DND-41 (cell line): Measurements from ENCODE around the gene EPB41.
"Not testable (repeated sequence)": the region's sequence is repeated elsewhere in the genome, so short reads cannot be mapped to it uniquely, and the experiment has no call there.

Experiments used
- ATAC-seq: fragments of 200-7000 bp; cut with Tn5 transposase; 3 replicates; pipeline ENCODE4 v1.9.1; 2021; ENCODE audit warnings: low read depth; ENCODE audit not compliant: insufficient read depth
- DNase-seq: peaks from one replicate; pipeline ENCODE4 v3.0.0-alpha.2; 2020
- H2AFZ ChIP-seq: 2 replicates; pipeline ENCODE4 v1.6.0; 2012; ENCODE audit warnings: low read depth, low read length
- H3K27ac ChIP-seq: 2 replicates; pipeline ENCODE4 v1.5.1; 2012; ENCODE audit warnings: low read length, inconsistent platforms
- H3K27me3 ChIP-seq: fragments of 200-600 bp; sonication (generic); 2 replicates; pipeline ENCODE4 v1.6.0; 2012; ENCODE audit warnings: low read length, mild to moderate bottlenecking, inconsistent platforms; ENCODE audit not compliant: insufficient read depth, poor library complexity
- H3K36me3 ChIP-seq: 2 replicates; pipeline ENCODE4 v1.5.1; 2012; ENCODE audit warnings: low read length, inconsistent platforms; ENCODE audit not compliant: insufficient read depth
- H3K4me1 ChIP-seq: 2 replicates; pipeline ENCODE4 v1.5.1; 2012; ENCODE audit warnings: mild to moderate bottlenecking, low read length; ENCODE audit not compliant: insufficient read depth
- H3K4me2 ChIP-seq: 2 replicates; pipeline ENCODE4 v1.6.0; 2012; ENCODE audit warnings: mild to moderate bottlenecking, moderate library complexity, low read length, inconsistent platforms; ENCODE audit not compliant: insufficient read depth
- H3K4me3 ChIP-seq, 2 experiments: fragments of 200-600 bp in 1 of 2; shearing (Covaris generic) in 1 of 2; 2 replicates each; pipeline ENCODE4 v1.5.1; 2012 to 2016; ENCODE audit warnings: inconsistent platforms in 2 of 2, low read length in 2 of 2, mild to moderate bottlenecking in 2 of 2, low read depth in 1 of 2, moderate library complexity in 1 of 2
- H3K79me2 ChIP-seq: 2 replicates; pipeline ENCODE4 v1.6.0; 2012; ENCODE audit warnings: low read length, inconsistent platforms; ENCODE audit not compliant: insufficient read depth
- H3K9ac ChIP-seq: 2 replicates; pipeline ENCODE4 v1.6.0; 2012; ENCODE audit warnings: low read depth, mild to moderate bottlenecking, inconsistent platforms, low read length, moderate library complexity
- H3K9me3 ChIP-seq: 2 replicates; pipeline ENCODE4 v1.5.1; 2012; ENCODE audit warnings: low read length, moderate library complexity, mild to moderate bottlenecking, inconsistent platforms; ENCODE audit not compliant: insufficient read depth, severe bottlenecking
- H4K20me1 ChIP-seq: 2 replicates; pipeline ENCODE4 v1.6.0; 2012; ENCODE audit warnings: low read length; ENCODE audit not compliant: insufficient read depth
- CTCF ChIP-seq: IDR thresholded peaks from 2 replicates; pipeline ENCODE4 v1.5.1; 2012; ENCODE audit warnings: borderline replicate concordance, low read length, moderate library complexity, mild to moderate bottlenecking; ENCODE audit not compliant: poor library complexity, severe bottlenecking; ENCODE audit errors: extremely low read depth
- EZH2 ChIP-seq: IDR thresholded peaks from 3 replicates; pipeline ENCODE4 v1.6.1; 2012; ENCODE audit warnings: borderline replicate concordance, low read depth, mild to moderate bottlenecking, moderate library complexity, low read length, inconsistent platforms; ENCODE audit not compliant: severe bottlenecking

EPB41 gene

GRCh38 chr1:29044010-29044409 lies 129.6 kb downstream of the EPB41 start:
- no peak overlapping the region for H3K4me2 ChIP-seq
- no peaks in the 10 kb centered on the region for H3K9me3 ChIP-seq
- no peak for TF ChIP-seq EZH2
- no peak for TF ChIP-seq CTCF
- no peak overlapping the region for H3K4me3 ChIP-seq
- peaks cover 39% of the 10 kb centered on the region for H3K36me3 ChIP-seq
- H3K4me1 ChIP-seq: no peaks in the 10 kb centered on the region
- H4K20me1 ChIP-seq: no peaks in the 10 kb centered on the region
- H3K27ac ChIP-seq: no peak overlapping the region
- H3K27me3 ChIP-seq: no peaks in the 10 kb centered on the region
- DNase-seq: no peak
- no peak overlapping the region for H2AFZ ChIP-seq
- H3K9ac ChIP-seq: no peak overlapping the region
- H3K79me2 ChIP-seq: no peaks in the 10 kb centered on the region
- ATAC-seq: no peak

GRCh38 chr1:29045663-29046062 lies 131.3 kb downstream of the EPB41 start:
- H3K36me3 ChIP-seq: peaks cover 28% of the 10 kb centered on the region; the same call in 1 of the 2 replicates
- not testable (repeated sequence) for H3K9me3 ChIP-seq, H4K20me1 ChIP-seq, H3K27ac ChIP-seq, H3K79me2 ChIP-seq, H3K4me3 ChIP-seq, H3K4me1 ChIP-seq, H3K4me2 ChIP-seq, ATAC-seq, DNase-seq, H3K9ac ChIP-seq, H2AFZ ChIP-seq, H3K27me3 ChIP-seq

DNA sequence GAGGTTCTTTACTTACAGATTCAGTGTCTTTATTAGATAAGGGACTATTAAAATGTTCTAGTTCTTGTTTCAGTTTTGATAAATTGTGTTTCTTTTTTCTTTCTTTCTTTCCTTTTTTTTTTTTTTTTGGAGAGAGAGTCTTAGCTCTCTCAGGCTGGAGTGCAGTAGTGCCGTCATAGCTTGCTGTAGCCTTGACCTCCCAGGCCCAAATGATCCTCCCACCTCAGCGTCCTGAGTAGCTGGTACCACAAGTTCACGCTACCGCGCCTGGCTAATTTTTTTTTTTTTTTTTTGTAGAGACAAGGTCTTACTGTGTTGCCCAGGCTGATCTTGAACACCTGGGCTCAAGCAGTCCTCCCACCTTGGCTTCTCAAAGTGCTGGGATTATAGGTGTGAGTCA lies 132.8 kb downstream of the EPB41 start:
- no peak overlapping the region for H3K4me2 ChIP-seq
- ATAC-seq: no peak
- no peak overlapping the region for H3K9ac ChIP-seq
- no peak for DNase-seq
- no peak for TF ChIP-seq EZH2
- TF ChIP-seq CTCF: no peak
- H3K79me2 ChIP-seq: no peaks in the 10 kb centered on the region
- no peak overlapping the region for H3K27ac ChIP-seq
- H4K20me1 ChIP-seq: no peaks in the 10 kb centered on the region
- H2AFZ ChIP-seq: no peak overlapping the region
- no peaks in the 10 kb centered on the region for H3K4me1 ChIP-seq
- H3K9me3 ChIP-seq: no peaks in the 10 kb centered on the region
- no peaks in the 10 kb centered on the region for H3K27me3 ChIP-seq
- peaks cover 19% of the 10 kb centered on the region; the same call in 1 of the 2 replicates for H3K36me3 ChIP-seq
- no peak overlapping the region for H3K4me3 ChIP-seq

DNA sequence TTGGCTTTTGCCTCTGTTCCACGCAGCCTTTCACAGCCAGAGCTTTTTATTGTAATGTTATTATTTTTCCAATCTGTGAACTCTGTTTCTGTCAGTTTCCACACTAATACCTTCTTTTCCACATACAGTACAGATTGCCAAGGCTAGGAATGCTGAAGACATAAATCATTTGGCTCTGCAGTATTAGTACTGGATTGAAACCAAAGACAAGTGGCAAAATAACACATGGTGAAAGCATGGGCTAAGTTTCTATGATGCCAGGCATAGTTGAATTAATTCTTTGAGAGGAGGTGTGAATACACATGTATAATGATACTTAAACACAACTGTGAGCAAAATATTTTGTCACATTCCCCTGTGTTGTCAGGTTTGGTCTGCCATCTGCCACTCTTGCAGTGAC lies 135.8 kb downstream of the EPB41 start:
- Histone ChIP-seq H3K27me3 (no peaks in the 10 kb centered on the region), H3K79me2 (no peaks in the 10 kb centered on the region), H2AFZ (no peak overlapping the region), H3K4me1 (no peaks in the 10 kb centered on the region), H3K27ac (no peak overlapping the region), H3K9me3 (no peaks in the 10 kb centered on the region), H3K4me3 (no peak overlapping the region), H3K36me3 (peaks cover 21% of the 10 kb centered on the region), H3K9ac (no peak overlapping the region), H3K4me2 (no peak overlapping the region), H4K20me1 (no peaks in the 10 kb centered on the region)
- ATAC-seq (no peak), DNase-seq (no peak)
- TF ChIP-seq CTCF (no peak), EZH2 (no peak)
